T-cell (primary cell): Measurements from ENCODE around the gene ZDHHC14. TPM values are rescaled to one million over a fixed set of nuclear protein-coding genes. Genes with fewer than 3 reads are reported as not detected.

Source experiments
- ATAC-seq, 4 experiments: fragments of 200-7000 bp in 3 of 4; fragments of 150-1000 bp in 1 of 4; cut with Tn5 transposase; replicated peaks in 1 of 4; 1 replicate in 3 of 4; 2 replicates in 1 of 4; pipeline ENCODE4 v1.10.0; 2021; ENCODE audit warnings: moderate library complexity in 3 of 4, mild to moderate bottlenecking in 2 of 4, moderate number of reproducible peaks in 1 of 4
- CTCF ChIA-PET, 2 donors: fragments of 300-600 bp; sonication (Branson Sonifier 250); formaldehyde crosslinking; loops; one replicate each; lab custom pipeline; 2022; ENCODE audit warnings: antibody characterized with exemption in 2 of 2; lab: Charles Lee
- POLR2A ChIA-PET, 2 donors: fragments of 300-600 bp; sonication (Branson Sonifier 250); formaldehyde crosslinking; loops; one replicate each; lab custom pipeline; 2022; ENCODE audit warnings: antibody characterized with exemption in 2 of 2; lab: Charles Lee
- DNase-seq, 35 experiments: peaks; one replicate each; pipeline versions ENCODE4 v3.0.0 to v3.0.0-alpha.2; 2013 to 2023
- H3K27ac ChIP-seq: one replicate; pipeline ENCODE4 v1.5.1; 2013; ENCODE audit warnings: low read length
- H3K27me3 ChIP-seq, 2 experiments: replicated peaks in 1 of 2; 1 replicate in 1 of 2; 2 replicates in 1 of 2; pipeline versions ENCODE4 v1.6.1 to v1.7.0; 2013; ENCODE audit warnings: low read length in 1 of 2, mixed read lengths in 1 of 2; ENCODE audit not compliant: control insufficient read depth in 2 of 2, insufficient read depth in 2 of 2; ENCODE audit errors: extremely low read depth in 1 of 2
- H3K36me3 ChIP-seq, 2 donors: 1 replicate in 1 of 2; 2 replicates in 1 of 2; pipeline versions ENCODE4 v1.6.1 to v1.7.0; 2013; ENCODE audit warnings: low read length in 1 of 2; ENCODE audit not compliant: control insufficient read depth in 2 of 2, insufficient read depth in 1 of 2; ENCODE audit errors: extremely low read depth in 1 of 2
- H3K4me1 ChIP-seq, 2 experiments: 1 replicate in 1 of 2; 2 replicates in 1 of 2; pipeline versions ENCODE4 v1.6.1 to v1.7.0; 2013; ENCODE audit warnings: low read length in 2 of 2, mixed read lengths in 1 of 2; ENCODE audit not compliant: insufficient read depth in 2 of 2, control insufficient read depth in 1 of 2; ENCODE audit errors: extremely low read depth in 1 of 2
- H3K4me3 ChIP-seq, 2 donors: 1 replicate in 1 of 2; 2 replicates in 1 of 2; pipeline versions ENCODE4 v1.5.1 to v1.7.0; 2013; ENCODE audit warnings: mild to moderate bottlenecking in 2 of 2, low read length in 1 of 2, moderate library complexity in 1 of 2; ENCODE audit not compliant: control insufficient read depth in 1 of 2; ENCODE audit errors: extremely low read depth in 1 of 2
- H3K9me3 ChIP-seq: 2 replicates; pipeline ENCODE4 v1.7.0; 2013
- H3K27ac Mint-ChIP-seq, 2 donors: one replicate each; pipeline ENCODE4 v1.8.0; 2020 to 2021; ENCODE audit warnings: mild to moderate bottlenecking in 2 of 2, mixed read lengths in 2 of 2
- H3K27me3 Mint-ChIP-seq, 2 donors: one replicate each; pipeline ENCODE4 v1.8.0; 2021 to 2022; ENCODE audit warnings: mixed read lengths in 2 of 2
- H3K36me3 Mint-ChIP-seq: one replicate; pipeline ENCODE4 v1.8.0; 2021; ENCODE audit warnings: mixed read lengths
- H3K4me1 Mint-ChIP-seq, 3 donors: one replicate each; pipeline ENCODE4 v1.8.0; 2020 to 2022; ENCODE audit warnings: mixed read lengths in 3 of 3, mild to moderate bottlenecking in 1 of 3
- H3K4me3 Mint-ChIP-seq, 3 donors: one replicate each; pipeline ENCODE4 v1.8.0; 2020 to 2022; ENCODE audit warnings: mild to moderate bottlenecking in 3 of 3, mixed read lengths in 3 of 3, moderate library complexity in 3 of 3
- H3K9me3 Mint-ChIP-seq, 3 donors: one replicate each; pipeline ENCODE4 v1.8.0; 2020 to 2022; ENCODE audit warnings: mixed read lengths in 3 of 3
- WGBS: methylation state at CpG from one replicate; pipeline ENCODE4 v1.1.5; 2013; ENCODE audit warnings: missing lambda C conversion rate; ENCODE audit not compliant: insufficient coverage; 5-methylcytosine and 5-hydroxymethylcytosine counted together
- total RNA-seq, 35 experiments: library from RNA in 6 of 35; stranded (reverse) in 6 of 35; fragments of 120-200 nt in 1 of 35; gene quantifications; one replicate each; pipeline versions ENCODE4 v1.2.1 to v1.2.4 and lab custom pipeline; 2013 to 2026

ZDHHC14 gene
- total RNA-seq, 5 donors from 2014 or later (not counting 1 experiment from before 2014, with no cell fraction given), result 2.1 to 3.7 (median 2.6) TPM

- Histone ChIP-seq H3K27me3 (peaks cover 0 to 6% of the 10 kb centered on the region in 2 experiments), H3K4me1 (peaks cover 17 to 22% of the 10 kb centered on the region in 2 experiments), H3K9me3 (no peaks in the 10 kb centered on the region), H3K27ac (no peak overlapping the region), H3K36me3 (no peaks in the 10 kb centered on the region), H3K4me3 (no peak overlapping the region)
- H3K4me1 Mint-ChIP-seq, result peaks cover 24 to 30% (median 25%) of the 10 kb centered on the region in 3 donors
- DNase-seq (no peak), ATAC-seq (no peak)
- H3K27me3 Mint-ChIP-seq, result peaks cover 4% of the 10 kb centered on the region in 2 donors
- CTCF ChIA-PET, result no interaction called here
- 92% methylated on average over 7 of the region's 8 CpGs for WGBS
- POLR2A ChIA-PET, result no interaction called here
- H3K27ac Mint-ChIP-seq, result no peak overlapping the region
- H3K4me3 Mint-ChIP-seq, result no peak overlapping the region
- peaks cover 10% of the 10 kb centered on the region for H3K36me3 Mint-ChIP-seq
- H3K9me3 Mint-ChIP-seq, result peaks cover 0 to 5% (median 4%) of the 10 kb centered on the region in 3 donors
Observed at GRCh38 chr6:157547112-157547511, 166.1 kb downstream of the ZDHHC14 start.

- H3K36me3 ChIP-seq, result no peaks in the 10 kb centered on the region
- peak overlapping the region in 1 of 3 donors; percentile 38 for H3K4me3 Mint-ChIP-seq
- peaks cover 0 to 5% (median 4%) of the 10 kb centered on the region in 3 donors for H3K9me3 Mint-ChIP-seq
- no peaks in the 10 kb centered on the region for H3K9me3 ChIP-seq
- H3K4me1 Mint-ChIP-seq, result peaks cover 25 to 30% (median 28%) of the 10 kb centered on the region in 3 donors
- ChIA-PET POLR2A (interaction anchor here in 1 of 2 donors (0.6 kb wide), 1 partner anchor 175 kb away, joined by 6 read pairs; no protein-coding TSS in a partner anchor), CTCF (no interaction called here)
- peak overlapping the region in 1 of 2 donors; percentile 25 for H3K4me3 ChIP-seq
- no peak overlapping the region for H3K27ac ChIP-seq
- DNase-seq, result peak in 1 of 35 experiments; percentile 26
- peaks cover 7% of the 10 kb centered on the region in 2 donors for H3K27me3 Mint-ChIP-seq
- peaks cover 0 to 6% of the 10 kb centered on the region in 2 experiments for H3K27me3 ChIP-seq
- WGBS, result 72% methylated on average over 6 of the region's 24 CpGs
- peaks cover 6% of the 10 kb centered on the region for H3K36me3 Mint-ChIP-seq
- H3K27ac Mint-ChIP-seq, result no peak overlapping the region
- peaks cover 17 to 22% of the 10 kb centered on the region in 2 experiments for H3K4me1 ChIP-seq
- no peak for ATAC-seq
Observed at GRCh38 chr6:157548635-157549467, 167.9 kb downstream of the ZDHHC14 start.

- H3K27me3 ChIP-seq, result peaks cover 0 to 6% of the 10 kb centered on the region in 2 experiments
- POLR2A ChIA-PET, result no interaction called here
- H3K4me1 ChIP-seq, result peaks cover 17 to 22% of the 10 kb centered on the region in 2 experiments
- peaks cover 0 to 5% (median 4%) of the 10 kb centered on the region in 3 donors for H3K9me3 Mint-ChIP-seq
- ATAC-seq (no peak), DNase-seq (no peak)
- H3K27ac ChIP-seq, result peak overlapping the region; percentile 61
- peaks cover 6% of the 10 kb centered on the region for H3K36me3 Mint-ChIP-seq
- no peaks in the 10 kb centered on the region for H3K9me3 ChIP-seq
- no peak overlapping the region for H3K27ac Mint-ChIP-seq
- peaks cover 25 to 30% (median 28%) of the 10 kb centered on the region in 3 donors for H3K4me1 Mint-ChIP-seq
- no peaks in the 10 kb centered on the region for H3K36me3 ChIP-seq
- peaks cover 7% of the 10 kb centered on the region in 2 donors for H3K27me3 Mint-ChIP-seq
- CTCF ChIA-PET, result interaction anchor here in 1 of 2 donors (1.1 kb wide), 1 partner anchor 11 kb away, joined by 3 read pairs; no protein-coding TSS in a partner anchor
- peak overlapping the region in 1 of 3 donors; percentile 38 for H3K4me3 Mint-ChIP-seq
- 100% methylated on average over 3 of the region's 3 CpGs for WGBS
- peak overlapping the region in 1 of 2 donors; percentile 25 for H3K4me3 ChIP-seq
Observed at GRCh38 chr6:157549468-157549745, 168.4 kb downstream of the ZDHHC14 start.

- Histone ChIP-seq H3K4me1 (peaks cover 17 to 22% of the 10 kb centered on the region in 2 experiments), H3K9me3 (no peaks in the 10 kb centered on the region), H3K36me3 (no peaks in the 10 kb centered on the region), H3K27me3 (peaks cover 0 to 6% of the 10 kb centered on the region in 2 experiments), H3K27ac (peak overlapping the region; percentile 61), H3K4me3 (no peak overlapping the region)
- DNase-seq, result peak in 28 of 35 experiments; percentile 2 to 64 (median 22)
- CTCF ChIA-PET, result interaction anchor here in 1 of 2 donors (1.1 to 1.2 kb wide), 2 partner anchors 12 to 14 kb away, joined by 3 to 7 read pairs; no protein-coding TSS in a partner anchor
- peak; percentile 31 to 71 (median 60) for ATAC-seq
- H3K36me3 Mint-ChIP-seq, result no peaks in the 10 kb centered on the region
- no peaks in the 10 kb centered on the region for H3K9me3 Mint-ChIP-seq
- 15% methylated on average over 8 of the region's 12 CpGs for WGBS
- peaks cover 25 to 30% (median 28%) of the 10 kb centered on the region in 3 donors for H3K4me1 Mint-ChIP-seq
- H3K27ac Mint-ChIP-seq, result peak overlapping the region; percentile 75 to 79
- peaks cover 7% of the 10 kb centered on the region in 2 donors for H3K27me3 Mint-ChIP-seq
- POLR2A ChIA-PET, result no interaction called here
- H3K4me3 Mint-ChIP-seq, result peak overlapping the region in 1 of 3 donors; percentile 30
Observed at GRCh38 chr6:157550114-157550989, 169.4 kb downstream of the ZDHHC14 start.

- H3K4me3 ChIP-seq, result no peak overlapping the region
- H3K36me3 Mint-ChIP-seq, result no peaks in the 10 kb centered on the region
- peak overlapping the region; percentile 36 to 79 for H3K27ac Mint-ChIP-seq
- H3K36me3 ChIP-seq, result no peaks in the 10 kb centered on the region
- H3K27me3 Mint-ChIP-seq, result peaks cover 7% of the 10 kb centered on the region in 2 donors
- H3K27me3 ChIP-seq, result peaks cover 0 to 6% of the 10 kb centered on the region in 2 experiments
- H3K4me1 Mint-ChIP-seq, result peaks cover 25 to 30% (median 28%) of the 10 kb centered on the region in 3 donors
- ATAC-seq, result no peak
- H3K4me1 ChIP-seq, result peaks cover 17 to 22% of the 10 kb centered on the region in 2 experiments
- peak overlapping the region in 1 of 3 donors; percentile 30 for H3K4me3 Mint-ChIP-seq
- POLR2A ChIA-PET, result no interaction called here
- CTCF ChIA-PET, result interaction anchor here in 1 of 2 donors (1.2 kb wide), 1 partner anchor 15 kb away, joined by 7 read pairs; no protein-coding TSS in a partner anchor
- no peak for DNase-seq
- H3K9me3 ChIP-seq, result no peaks in the 10 kb centered on the region
- peak overlapping the region; percentile 61 for H3K27ac ChIP-seq
- no peaks in the 10 kb centered on the region for H3K9me3 Mint-ChIP-seq
- 100% methylated on average over 1 of the region's 6 CpGs for WGBS
Observed at GRCh38 chr6:157551041-157551832, 170.2 kb downstream of the ZDHHC14 start.
